A549 (cell line): ENCODE measurements around the gene ARL4A. TPM values are rescaled to one million over a fixed set of nuclear protein-coding genes. Genes with fewer than 3 reads are reported as not detected.
A peak's percentile ranks its signal among the peaks of the same experiment; 100 is the strongest.

ENCODE experiments used
- ATAC-seq, 2 experiments: fragments of 200-7000 bp in 1 of 2; fragments of >200 bp in 1 of 2; cut with Nextera tagmentation in 1 of 2; cut with Tn5 transposase in 1 of 2; 3 replicates each; pipeline versions ENCODE4 v1.8.0 to v1.9.1; 2018 to 2020; ENCODE audit warnings: mild to moderate bottlenecking in 1 of 2, moderate library complexity in 1 of 2
- CTCF ChIA-PET: fragments of 300-600 bp; sonication (Branson Sonifier 250); formaldehyde crosslinking; extraction: SDS; loops from one replicate; lab custom pipeline; 2021; ENCODE audit warnings: antibody characterized with exemption, inconsistent platforms; lab: Yijun Ruan, JAX
- POLR2A ChIA-PET: fragments of 350-600 bp; formaldehyde crosslinking; extraction: SDS; loops from one replicate; lab custom pipeline; 2021; ENCODE audit warnings: antibody characterized with exemption, inconsistent platforms; lab: Yijun Ruan, JAX
- DNase-seq, 2 experiments: peaks; one replicate each; pipeline versions ENCODE4 v3.0.0 to v3.0.0-alpha.2; 2011 to 2016; ENCODE audit warnings: low read depth in 1 of 2, low spot score in 1 of 2
- FAIRE-seq: peaks from 2 replicates; lab custom pipeline; 2011; peaks lifted over from hg19 to GRCh38; lab: Jason Lieb, UNC
- H3K27ac ChIP-seq, 2 experiments: fragments of >200 bp; sonication (Bioruptor Twin); formaldehyde crosslinking; 3 replicates each; pipeline ENCODE4 v1.5.1; 2016 to 2017
- H3K4me1 ChIP-seq: fragments of >200 bp; sonication (Bioruptor Twin); formaldehyde crosslinking; 3 replicates; pipeline ENCODE4 v1.6.1; 2016
- H3K4me2 ChIP-seq: fragments of >200 bp; sonication (Bioruptor Twin); formaldehyde crosslinking; 3 replicates; pipeline ENCODE4 v1.6.1; 2016
- H3K4me3 ChIP-seq: fragments of >200 bp; sonication (Bioruptor Twin); formaldehyde crosslinking; 3 replicates; pipeline ENCODE4 v1.5.1; 2016
- H3K9me3 ChIP-seq: fragments of >200 bp; sonication (Bioruptor Twin); formaldehyde crosslinking; 3 replicates; pipeline ENCODE4 v1.6.1; 2016
- ATOH8 ChIP-seq: fragments of 250-450 bp; sonication (Bioruptor Pico); IDR thresholded peaks from 2 replicates; pipeline ENCODE4 v1.5.0; 2020; ENCODE audit warnings: low read depth, mild to moderate bottlenecking, moderate library complexity
- BCL3 ChIP-seq: fragments of >200 bp; sonication (Bioruptor Twin); formaldehyde crosslinking; IDR thresholded peaks from 3 replicates; pipeline ENCODE4 v1.6.1; 2016
- CHD4 ChIP-seq: fragments of 200-600 bp; sonication (generic); IDR thresholded peaks from 2 replicates; pipeline ENCODE4 v1.6.1; 2016; ENCODE audit warnings: antibody characterized with exemption, mild to moderate bottlenecking, borderline replicate concordance
- CTCF ChIP-seq: fragments of >200 bp; sonication (Bioruptor Twin); formaldehyde crosslinking; IDR thresholded peaks from 3 replicates; pipeline ENCODE4 v1.5.1; 2016
- EHMT2 ChIP-seq: fragments of 200-600 bp; sonication (generic); IDR thresholded peaks from 2 replicates; pipeline ENCODE4 v1.6.1; 2016; ENCODE audit warnings: antibody characterized with exemption, low read depth, mild to moderate bottlenecking, moderate library complexity
- HEYL ChIP-seq: fragments of 250-450 bp; sonication (Bioruptor Pico); IDR thresholded peaks from 2 replicates; pipeline ENCODE4 v1.8.0; 2021; ENCODE audit warnings: mild to moderate bottlenecking, moderate library complexity
- HMGXB4 ChIP-seq: fragments of 250-450 bp; sonication (Bioruptor Pico); IDR thresholded peaks from 2 replicates; pipeline ENCODE4 v1.5.0; 2021; ENCODE audit warnings: mild to moderate bottlenecking, moderate library complexity, borderline replicate concordance
- HOXB13 ChIP-seq: fragments of 250-450 bp; sonication (Bioruptor Pico); IDR thresholded peaks from 2 replicates; pipeline ENCODE4 v1.5.0; 2020; ENCODE audit warnings: low read depth, mild to moderate bottlenecking, moderate library complexity
- HOXB5 ChIP-seq: fragments of 250-450 bp; sonication (Bioruptor Pico); IDR thresholded peaks from 2 replicates; pipeline ENCODE4 v1.5.0; 2020; ENCODE audit warnings: mild to moderate bottlenecking, moderate library complexity
- JUNB ChIP-seq: fragments of >200 bp; sonication (Bioruptor Twin); formaldehyde crosslinking; IDR thresholded peaks from 2 replicates; pipeline ENCODE4 v1.6.1; 2016
- KDM1A ChIP-seq: fragments of 200-600 bp; sonication (generic); IDR thresholded peaks from 2 replicates; pipeline ENCODE4 v1.6.1; 2016; ENCODE audit warnings: low read depth, mild to moderate bottlenecking
- MAFK ChIP-seq: fragments of 450-650 bp; IDR thresholded peaks from 2 replicates; pipeline ENCODE4 v1.6.1; 2014; ENCODE audit not compliant: partially characterized antibody
- MYC ChIP-seq: IDR thresholded peaks from 2 replicates; pipeline ENCODE4 v1.6.1; 2012; ENCODE audit warnings: mild to moderate bottlenecking, inconsistent platforms, low read length, improper control_type of control experiment, borderline replicate concordance
- NR3C1 ChIP-seq: fragments of >200 bp; sonication (Bioruptor Twin); formaldehyde crosslinking; IDR thresholded peaks from 3 replicates; pipeline ENCODE4 v1.6.1; 2017
- PHF8 ChIP-seq: fragments of 200-600 bp; sonication (generic); IDR thresholded peaks from 2 replicates; pipeline ENCODE4 v1.6.1; 2016; ENCODE audit warnings: low read depth, mild to moderate bottlenecking, antibody characterized with exemption, moderate library complexity, borderline replicate concordance
- POLR2A ChIP-seq: IDR thresholded peaks from 2 replicates; pipeline ENCODE4 v1.6.1; 2012; ENCODE audit warnings: mild to moderate bottlenecking, low read length
- SMC3 ChIP-seq: fragments of >200 bp; sonication (Bioruptor Twin); formaldehyde crosslinking; IDR thresholded peaks from 3 replicates; pipeline ENCODE4 v1.6.1; 2018; ENCODE audit warnings: inconsistent platforms
- TP53 ChIP-seq: fragments of 250-450 bp; sonication (Bioruptor Pico); IDR thresholded peaks from 2 replicates; pipeline ENCODE4 v1.5.0; 2021; ENCODE audit warnings: mild to moderate bottlenecking, moderate library complexity
- ZNF302 ChIP-seq: fragments of 250-450 bp; sonication (Bioruptor Pico); IDR thresholded peaks from 2 replicates; pipeline ENCODE4 v1.9.0; 2021; ENCODE audit warnings: inconsistent platforms, mild to moderate bottlenecking, moderate library complexity
- WGBS: methylation state at CpG from one replicate; pipeline ENCODE4 v1.1.6; 2017; ENCODE audit errors: missing lambda C conversion rate; 5-methylcytosine and 5-hydroxymethylcytosine counted together
- polyA plus RNA-seq, 4 experiments: library from polyadenylated mRNA; depleted of rRNA in 3 of 4; stranded (reverse); fragments of >200 nt; fragmentation: RNase III in 1 of 4; extraction: RNeasy Plus Mini Kit Qiagen cat#74134 plus additional on column Dnase treatment in 1 of 4; gene quantifications; 2 replicates in 3 of 4; 3 replicates in 1 of 4; pipeline ENCODE4 v1.2.3, GENCODE V29; 2011 to 2017

Gene ARL4A
- polyA plus RNA-seq, 2 of the 4 experiments (the other 2 are of a cell fraction) = 51.9 to 76.1 TPM

- ATAC-seq = peak; percentile 64 to 73; a peak in 5 of 6 replicates
Observed at GRCh38 chr7:12637819-12638592, 49.4 kb upstream of the ARL4A start.

More at GRCh38 chr7:12637819-12638592, 49.4 kb upstream of the ARL4A start:
- Histone ChIP-seq H3K9me3 (no peaks in the 10 kb centered on the region), H3K27ac (peak overlapping the region; percentile 32 to 51; a peak in 2 of 6 replicates), H3K4me3 (no peak overlapping the region), H3K4me2 (peak overlapping the region; percentile 68), H3K4me1 (peaks cover 24% of the 10 kb centered on the region; the same call in 2 of the 3 replicates)
- WGBS = 48% methylated on average over 4 of the region's 4 CpGs
- POLR2A ChIA-PET = interaction anchor here (1.3 kb wide), 1 partner anchor 49 kb away, joined by 6 read pairs; the partner anchor contains the start of gene ARL4A
- FAIRE-seq = no peak
- DNase-seq = no peak
- TF ChIP-seq POLR2A (no peak), MAFK (no peak), PHF8 (no peak), HOXB13 (no peak), CHD4 (no peak), ZNF302 (no peak), JUNB (no peak), HMGXB4 (CRISPR knock-in tag) (no peak), TP53 (CRISPR knock-in tag) (no peak), HEYL (CRISPR knock-in tag) (no peak), NR3C1 (no peak), BCL3 (no peak), MYC (no peak), HOXB5 (no peak), ATOH8 (no peak), CTCF (no peak), EHMT2 (no peak), KDM1A (no peak), SMC3 (no peak)
- TF ChIP-seq, all 56 proteins: peak for 0
- CTCF ChIA-PET = interaction anchor here (0.7 to 2.0 kb wide), 22 partner anchors 8 to 1089 kb away, joined by 3 to 37 read pairs (median 4); partner anchors contain the start of gene ARL4A
